HepG2 (cell line): ENCODE data around the gene DAD1. TPM values are rescaled to one million over a fixed set of nuclear protein-coding genes. Genes with fewer than 3 reads are reported as not detected.

ENCODE experiments used
- ARNTL ChIP-seq: sonication (generic); formaldehyde crosslinking; IDR thresholded peaks from 2 replicates; pipeline ENCODE4 v1.4.0; 2020; ENCODE audit warnings: mild to moderate bottlenecking, missing genetic modification reagents
- GATA4 ChIP-seq: sonication (generic); IDR thresholded peaks from 2 replicates; pipeline ENCODE4 v1.6.1; 2016; ENCODE audit warnings: antibody characterized with exemption, low read depth, borderline replicate concordance
- HOXA5 ChIP-seq: sonication (generic); formaldehyde crosslinking; IDR thresholded peaks from 2 replicates; pipeline ENCODE4 v1.4.0; 2020; ENCODE audit warnings: missing genetic modification reagents
- ISX ChIP-seq: sonication (generic); formaldehyde crosslinking; conservative IDR thresholded peaks from 2 replicates; pipeline ENCODE4 v1.5.0; 2020; ENCODE audit warnings: missing genetic modification reagents
- NR2F1 ChIP-seq, 2 experiments: fragments of 450-650 bp in 1 of 2; formaldehyde crosslinking in 1 of 2; IDR thresholded peaks; 2 replicates each; pipeline versions ENCODE4 v1.5.0 to v1.6.1; 2016 to 2020; ENCODE audit warnings: mild to moderate bottlenecking in 1 of 2, missing compliant biosample characterization in 1 of 2, missing genetic modification reagents in 1 of 2, moderate library complexity in 1 of 2
- NRL ChIP-seq: sonication (generic); formaldehyde crosslinking; IDR thresholded peaks from 2 replicates; pipeline ENCODE4 v1.5.0; 2020; ENCODE audit warnings: missing genetic modification reagents, mild to moderate bottlenecking, moderate library complexity, borderline replicate concordance
- PATZ1 ChIP-seq: sonication (generic); formaldehyde crosslinking; IDR thresholded peaks from 2 replicates; pipeline ENCODE4 v1.4.0; 2020; ENCODE audit warnings: missing genetic modification reagents
- PRDM4 ChIP-seq: sonication (generic); formaldehyde crosslinking; IDR thresholded peaks from 2 replicates; pipeline ENCODE4 v1.9.0; 2021; ENCODE audit warnings: missing genetic modification reagents, borderline replicate concordance
- SOX6 ChIP-seq, 2 experiments: fragments of 450-650 bp in 1 of 2; sonication (generic) in 1 of 2; formaldehyde crosslinking in 1 of 2; IDR thresholded peaks; 2 replicates each; pipeline versions ENCODE4 v1.4.0 to v1.6.1; 2017 to 2020; ENCODE audit warnings: antibody characterized with exemption in 1 of 2, mild to moderate bottlenecking in 1 of 2, missing genetic modification reagents in 1 of 2
- TBX2 ChIP-seq: sonication (generic); formaldehyde crosslinking; IDR thresholded peaks from 2 replicates; pipeline ENCODE4 v1.5.0; 2020; ENCODE audit warnings: missing genetic modification reagents, mild to moderate bottlenecking, borderline replicate concordance
- ZFP62 ChIP-seq: sonication (generic); formaldehyde crosslinking; IDR thresholded peaks from 2 replicates; pipeline ENCODE4 v1.4.0; 2020; ENCODE audit warnings: missing genetic modification reagents
- ZNF557 ChIP-seq: sonication (generic); formaldehyde crosslinking; IDR thresholded peaks from 2 replicates; pipeline ENCODE4 v1.4.0; 2020; ENCODE audit warnings: missing genetic modification reagents
- ZNF7 ChIP-seq: IDR thresholded peaks from 2 replicates; pipeline ENCODE4 v1.6.1; 2016; ENCODE audit warnings: missing biosample characterization, missing genetic modification reagents
- ZNF879 ChIP-seq: sonication (generic); formaldehyde crosslinking; IDR thresholded peaks from 2 replicates; pipeline ENCODE4 v1.8.1; 2023; ENCODE audit warnings: missing genetic modification reagents
- polyA plus RNA-seq, 8 experiments: library from polyadenylated mRNA; depleted of rRNA in 3 of 8; stranded (reverse) in 7 of 8; unstranded in 1 of 8; fragments of >200 nt; fragmentation: Illumina TruSeq in 4 of 8; extraction: Trizol in 4 of 8; gene quantifications; 2 replicates each; pipeline versions ENCODE4 v1.2.1 to v1.2.3, GENCODE V29; 2011 to 2016; ENCODE audit warnings: low read depth in 4 of 8, missing spikeins in 1 of 8, mixed read lengths in 1 of 8; ENCODE audit not compliant: insufficient read depth in 1 of 8
- total RNA-seq, 5 experiments: library from RNA; depleted of rRNA; stranded (reverse); fragments of >200 nt; fragmentation: Illumina TruSeq; extraction: Trizol; gene quantifications; 2 replicates each; pipeline ENCODE4 v1.2.3, GENCODE V29; 2016; ENCODE audit warnings: low read depth in 1 of 5
- TF ChIP-seq, protein P1 (sequence below): sonication (generic); formaldehyde crosslinking; IDR thresholded peaks from 2 replicates; pipeline ENCODE4 v1.4.0; 2020; ENCODE audit warnings: missing genetic modification reagents
- TF ChIP-seq, protein P2 (sequence below): sonication (generic); formaldehyde crosslinking; IDR thresholded peaks from 2 replicates; pipeline ENCODE4 v1.8.0; 2022; ENCODE audit warnings: mild to moderate bottlenecking, missing genetic modification reagents, moderate library complexity
- TF ChIP-seq, protein P3 (sequence below): sonication (generic); formaldehyde crosslinking; IDR thresholded peaks from 2 replicates; pipeline ENCODE4 v1.8.0; 2022; ENCODE audit warnings: low read depth, missing genetic modification reagents
- TF ChIP-seq, protein P4 (sequence below): sonication (generic); formaldehyde crosslinking; IDR thresholded peaks from 2 replicates; pipeline ENCODE4 v1.5.0; 2020; ENCODE audit warnings: mild to moderate bottlenecking, missing genetic modification reagents

Gene DAD1
- total and polyA plus RNA-seq, 2 of the 13 experiments (the other 11 are each of a cell fraction or from before 2014, with no cell fraction given), result 558 to 626 TPM

GRCh38 chr14:22558221-22558913 is 30.7 kb downstream of the DAD1 start (continued):
- no peak; the same call in 1 of the 2 replicates for TF ChIP-seq ZNF879 (CRISPR knock-in tag)
- TF ChIP-seq, protein P1, sequence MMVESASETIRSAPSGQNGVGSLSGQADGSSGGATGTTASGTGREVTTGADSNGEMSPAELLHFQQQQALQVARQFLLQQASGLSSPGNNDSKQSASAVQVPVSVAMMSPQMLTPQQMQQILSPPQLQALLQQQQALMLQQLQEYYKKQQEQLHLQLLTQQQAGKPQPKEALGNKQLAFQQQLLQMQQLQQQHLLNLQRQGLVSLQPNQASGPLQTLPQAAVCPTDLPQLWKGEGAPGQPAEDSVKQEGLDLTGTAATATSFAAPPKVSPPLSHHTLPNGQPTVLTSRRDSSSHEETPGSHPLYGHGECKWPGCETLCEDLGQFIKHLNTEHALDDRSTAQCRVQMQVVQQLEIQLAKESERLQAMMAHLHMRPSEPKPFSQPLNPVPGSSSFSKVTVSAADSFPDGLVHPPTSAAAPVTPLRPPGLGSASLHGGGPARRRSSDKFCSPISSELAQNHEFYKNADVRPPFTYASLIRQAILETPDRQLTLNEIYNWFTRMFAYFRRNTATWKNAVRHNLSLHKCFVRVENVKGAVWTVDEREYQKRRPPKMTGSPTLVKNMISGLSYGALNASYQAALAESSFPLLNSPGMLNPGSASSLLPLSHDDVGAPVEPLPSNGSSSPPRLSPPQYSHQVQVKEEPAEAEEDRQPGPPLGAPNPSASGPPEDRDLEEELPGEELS, result no peak
- TF ChIP-seq GATA4, result no peak
- TF ChIP-seq ZNF557 (CRISPR knock-in tag), result no peak
- TF ChIP-seq NR2F1 (CRISPR knock-in tag; IDR thresholded peaks at IDR 0.05), result no peak
- TF ChIP-seq HOXA5 (CRISPR knock-in tag), result no peak
- no peak for TF ChIP-seq PATZ1 (CRISPR knock-in tag)
- TF ChIP-seq, protein P2, sequence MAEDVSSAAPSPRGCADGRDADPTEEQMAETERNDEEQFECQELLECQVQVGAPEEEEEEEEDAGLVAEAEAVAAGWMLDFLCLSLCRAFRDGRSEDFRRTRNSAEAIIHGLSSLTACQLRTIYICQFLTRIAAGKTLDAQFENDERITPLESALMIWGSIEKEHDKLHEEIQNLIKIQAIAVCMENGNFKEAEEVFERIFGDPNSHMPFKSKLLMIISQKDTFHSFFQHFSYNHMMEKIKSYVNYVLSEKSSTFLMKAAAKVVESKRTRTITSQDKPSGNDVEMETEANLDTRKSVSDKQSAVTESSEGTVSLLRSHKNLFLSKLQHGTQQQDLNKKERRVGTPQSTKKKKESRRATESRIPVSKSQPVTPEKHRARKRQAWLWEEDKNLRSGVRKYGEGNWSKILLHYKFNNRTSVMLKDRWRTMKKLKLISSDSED (CRISPR knock-in tag), result no peak
- peak; percentile 81 for TF ChIP-seq NRL (CRISPR knock-in tag)
- no peak for TF ChIP-seq ZFP62 (CRISPR knock-in tag)
- TF ChIP-seq, protein P3, sequence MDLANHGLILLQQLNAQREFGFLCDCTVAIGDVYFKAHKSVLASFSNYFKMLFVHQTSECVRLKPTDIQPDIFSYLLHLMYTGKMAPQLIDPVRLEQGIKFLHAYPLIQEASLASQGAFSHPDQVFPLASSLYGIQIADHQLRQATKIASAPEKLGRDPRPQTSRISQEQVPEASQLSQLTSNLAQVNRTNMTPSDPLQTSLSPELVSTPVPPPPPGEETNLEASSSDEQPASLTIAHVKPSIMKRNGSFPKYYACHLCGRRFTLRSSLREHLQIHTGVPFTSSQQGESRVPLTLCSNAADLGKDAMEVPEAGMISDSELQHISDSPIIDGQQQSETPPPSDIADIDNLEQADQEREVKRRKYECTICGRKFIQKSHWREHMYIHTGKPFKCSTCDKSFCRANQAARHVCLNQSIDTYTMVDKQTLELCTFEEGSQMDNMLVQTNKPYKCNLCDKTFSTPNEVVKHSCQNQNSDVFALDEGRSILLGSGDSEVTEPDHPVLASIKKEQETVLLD (CRISPR knock-in tag), result no peak
- TF ChIP-seq ZNF7 (CRISPR knock-in tag), result no peak
- no peak for TF ChIP-seq PRDM4
- TF ChIP-seq ISX (CRISPR knock-in tag), result no peak
- no peak for TF ChIP-seq SOX6 (IDR thresholded peaks at IDR 0.05)
- TF ChIP-seq SOX6 (CRISPR knock-in tag; IDR thresholded peaks at IDR 0.05), result no peak
- TF ChIP-seq ARNTL (CRISPR knock-in tag), result no peak
- TF ChIP-seq, protein P4, sequence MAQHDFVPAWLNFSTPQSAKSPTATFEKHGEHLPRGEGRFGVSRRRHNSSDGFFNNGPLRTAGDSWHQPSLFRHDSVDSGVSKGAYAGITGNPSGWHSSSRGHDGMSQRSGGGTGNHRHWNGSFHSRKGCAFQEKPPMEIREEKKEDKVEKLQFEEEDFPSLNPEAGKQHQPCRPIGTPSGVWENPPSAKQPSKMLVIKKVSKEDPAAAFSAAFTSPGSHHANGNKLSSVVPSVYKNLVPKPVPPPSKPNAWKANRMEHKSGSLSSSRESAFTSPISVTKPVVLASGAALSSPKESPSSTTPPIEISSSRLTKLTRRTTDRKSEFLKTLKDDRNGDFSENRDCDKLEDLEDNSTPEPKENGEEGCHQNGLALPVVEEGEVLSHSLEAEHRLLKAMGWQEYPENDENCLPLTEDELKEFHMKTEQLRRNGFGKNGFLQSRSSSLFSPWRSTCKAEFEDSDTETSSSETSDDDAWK, result no peak
- TF ChIP-seq TBX2 (CRISPR knock-in tag), result no peak
